ENCODE measurements around the gene RIPK1.
"Not testable (repeated sequence)": the region's sequence is repeated elsewhere in the genome, so short reads cannot be mapped to it uniquely, and the experiment has no call there.

The RIPK1 gene

GRCh38 chr6:3152689-3153088, 84.4 kb downstream of the RIPK1 start:
- Histone ChIP-seq H3K4me1 (ENCODE audit: low read depth, poor library complexity, severe bottlenecking) (no peaks in the 10 kb centered on the region), H3K27ac (no peak overlapping the region), H3K4me2 (no peak overlapping the region), H3K9ac (no peak overlapping the region), H3K79me2 (ENCODE audit: insufficient read depth, low read depth) (no peaks in the 10 kb centered on the region), H3K27me3 (ENCODE audit: insufficient read depth, low read depth) (no peaks in the 10 kb centered on the region), H3K4me3 (IDR thresholded peaks at IDR 0.05; ENCODE audit: insufficient read depth, low read depth, low read length) (no peak overlapping the region), H2AFZ (ENCODE audit: low read depth) (no peak overlapping the region), H4K20me1 (ENCODE audit: insufficient read depth) (no peaks in the 10 kb centered on the region), H3K36me3 (ENCODE audit: insufficient read depth) (no peaks in the 10 kb centered on the region)
- no peak for TF ChIP-seq CTCF (conservative IDR thresholded peaks at IDR 0.05; ENCODE audit: low read depth, low read length)

- not testable (repeated sequence) for H3K36me3 ChIP-seq (ENCODE audit: insufficient read depth); H3K79me2 ChIP-seq (ENCODE audit: insufficient read depth, low read depth); H2AFZ ChIP-seq (ENCODE audit: low read depth); H3K9ac ChIP-seq; H3K4me1 ChIP-seq (ENCODE audit: low read depth, poor library complexity, severe bottlenecking); H3K4me2 ChIP-seq; H3K27ac ChIP-seq; H3K27me3 ChIP-seq (ENCODE audit: insufficient read depth, low read depth); H4K20me1 ChIP-seq (ENCODE audit: insufficient read depth); H3K4me3 ChIP-seq (IDR thresholded peaks at IDR 0.05; ENCODE audit: insufficient read depth, low read depth, low read length)
Observed at GRCh38 chr6:3155416-3155815, 87.1 kb downstream of the RIPK1 start.

GRCh38 chr6:3156184-3157130, 88.2 kb downstream of the RIPK1 start:
- peak overlapping the region; percentile 83 for H2AFZ ChIP-seq (ENCODE audit: low read depth)
- not testable (repeated sequence) for H3K27me3 ChIP-seq (ENCODE audit: insufficient read depth, low read depth); H4K20me1 ChIP-seq (ENCODE audit: insufficient read depth); H3K79me2 ChIP-seq (ENCODE audit: insufficient read depth, low read depth); H3K27ac ChIP-seq; H3K4me3 ChIP-seq (IDR thresholded peaks at IDR 0.05; ENCODE audit: insufficient read depth, low read depth, low read length); H3K4me1 ChIP-seq (ENCODE audit: low read depth, poor library complexity, severe bottlenecking); H3K36me3 ChIP-seq (ENCODE audit: insufficient read depth)
- peak overlapping the region; percentile 64; the same call in 1 of the 2 replicates for H3K9ac ChIP-seq
- H3K4me2 ChIP-seq: peak overlapping the region; percentile 84

- no peak within 1 kb of the TSS for H3K4me3 ChIP-seq (IDR thresholded peaks at IDR 0.05; ENCODE audit: insufficient read depth, low read depth, low read length)
- peak within 1 kb of the TSS; percentile 84 for H3K4me2 ChIP-seq
- H2AFZ ChIP-seq (ENCODE audit: low read depth): peak within 1 kb of the TSS; percentile 83
- TF ChIP-seq CTCF (conservative IDR thresholded peaks at IDR 0.05; ENCODE audit: low read depth, low read length): 0 out of 2 replicates have a peak, but pooled peaks have one; percentile 15
- peaks cover 7% of the 10 kb centered on the region; the same call in 1 of the 2 replicates for H3K27me3 ChIP-seq (ENCODE audit: insufficient read depth, low read depth)
- H3K27ac ChIP-seq: no peak within 1 kb of the TSS
- peak within 1 kb of the TSS; percentile 64 for H3K9ac ChIP-seq
- no peaks in the 10 kb centered on the region for H3K4me1 ChIP-seq (ENCODE audit: low read depth, poor library complexity, severe bottlenecking)
- H3K79me2 ChIP-seq (ENCODE audit: insufficient read depth, low read depth): no peaks in the 10 kb centered on the region
- no peaks in the 10 kb centered on the region for H3K36me3 ChIP-seq (ENCODE audit: insufficient read depth)
- H4K20me1 ChIP-seq (ENCODE audit: insufficient read depth): no peaks in the 10 kb centered on the region
Observed at GRCh38 chr6:3157131-3157933, 89.0 kb downstream of the RIPK1 start, which contains the start of gene TUBB2A. Gene TUBB2A (minus strand): TSS chr6:3157544. CDS start chr6:3157463, 81 bp downstream.
